ENCODE results near the gene ARHGAP10.

The ARHGAP10 gene

DNA sequence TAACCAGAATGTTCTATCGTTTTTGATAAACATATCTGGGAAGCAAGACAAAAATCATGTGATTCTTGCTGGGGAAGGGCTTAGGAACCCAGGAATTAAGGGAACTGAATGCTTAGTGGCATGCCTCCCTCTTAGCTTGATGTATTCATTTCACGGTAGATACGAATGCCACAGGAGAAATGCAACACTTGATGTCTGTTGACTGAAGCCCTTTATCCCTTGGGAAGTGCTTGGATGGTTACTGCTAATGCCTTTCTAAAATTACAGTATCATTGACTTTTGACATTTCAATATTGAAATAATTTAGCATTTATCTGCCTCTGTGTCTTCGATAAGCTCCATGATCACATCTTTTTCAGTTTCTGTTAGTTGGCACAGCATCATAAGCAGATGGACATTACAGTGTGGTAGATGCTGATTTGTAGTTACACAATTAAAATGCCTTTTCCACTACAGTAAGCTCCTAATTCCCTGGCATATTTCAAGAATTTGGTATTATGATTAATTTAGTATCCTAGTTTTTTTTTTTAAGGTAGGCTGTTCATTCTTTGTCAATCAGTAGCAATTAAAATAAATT, 226.7 kb downstream of the ARHGAP10 start:
- no peak for FAIRE-seq

DNA sequence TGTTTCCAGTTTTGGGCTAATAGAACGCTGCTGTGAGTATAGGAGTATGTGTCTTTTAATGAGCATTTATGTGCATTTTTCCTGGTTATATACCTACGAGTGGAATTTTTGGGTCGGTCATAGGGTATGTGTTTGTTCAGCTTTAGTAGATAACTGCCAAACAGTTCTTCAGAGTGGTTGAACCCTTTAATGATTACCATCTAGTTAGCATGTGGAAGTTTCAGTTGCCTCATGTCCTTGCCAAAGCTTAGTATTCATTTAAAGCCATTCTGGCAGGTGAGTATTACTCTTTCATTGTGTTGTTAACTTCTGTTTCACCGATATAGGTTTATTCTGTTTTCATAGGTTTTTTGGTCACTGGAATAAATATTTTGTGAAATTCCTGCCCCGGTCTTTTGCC, 229.1 kb downstream of the ARHGAP10 start:
- no peak for FAIRE-seq

DNA sequence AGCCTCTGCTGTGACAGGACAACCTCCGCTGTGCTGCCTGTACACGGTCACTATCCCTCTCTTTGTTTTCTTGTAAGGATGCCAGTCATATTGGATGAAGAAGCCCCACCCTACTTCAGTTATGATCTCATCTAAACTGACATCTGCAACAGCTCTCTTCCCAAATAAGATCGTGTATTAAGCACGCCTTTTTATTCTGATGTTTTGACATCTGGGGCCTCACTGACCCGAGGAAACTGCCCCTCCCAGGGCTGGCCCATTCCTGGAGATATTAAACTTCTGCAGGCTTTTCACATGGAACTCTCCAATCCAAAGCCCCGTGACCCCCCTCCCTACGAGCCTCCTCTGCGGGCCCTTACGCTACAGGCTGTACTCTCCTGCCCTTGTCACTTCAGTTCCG, 232.0 kb downstream of the ARHGAP10 start:
- no peak for FAIRE-seq

DNA sequence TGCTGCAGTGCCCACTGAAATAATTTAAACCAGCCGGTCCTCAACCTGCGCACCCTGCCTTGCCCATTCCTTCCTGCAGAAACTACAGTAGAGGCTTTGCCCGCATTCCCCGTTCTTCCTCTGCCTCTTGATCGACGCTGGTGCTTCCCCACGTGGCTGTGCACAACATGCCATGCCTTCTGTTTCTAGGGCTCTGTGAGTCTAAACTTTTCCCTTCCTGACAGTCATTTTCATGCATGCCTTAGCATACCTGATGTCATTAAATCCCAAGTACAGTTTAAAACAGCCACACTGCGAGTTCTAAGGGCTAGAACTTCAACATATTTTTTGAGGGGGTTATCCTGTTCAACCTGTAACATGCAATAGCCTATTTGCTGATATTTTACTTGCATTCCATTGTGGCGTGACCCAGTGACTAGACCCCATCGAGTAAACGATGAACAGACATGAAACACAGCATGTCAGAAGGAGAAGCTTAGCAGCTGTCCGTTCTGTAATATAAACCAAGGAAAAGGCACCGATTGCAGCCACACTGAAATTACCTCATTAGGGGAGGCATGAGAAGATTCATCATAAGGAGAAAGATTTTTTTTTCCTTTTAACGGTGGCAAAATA, 232.5 kb downstream of the ARHGAP10 start:
- no peak for FAIRE-seq

DNA sequence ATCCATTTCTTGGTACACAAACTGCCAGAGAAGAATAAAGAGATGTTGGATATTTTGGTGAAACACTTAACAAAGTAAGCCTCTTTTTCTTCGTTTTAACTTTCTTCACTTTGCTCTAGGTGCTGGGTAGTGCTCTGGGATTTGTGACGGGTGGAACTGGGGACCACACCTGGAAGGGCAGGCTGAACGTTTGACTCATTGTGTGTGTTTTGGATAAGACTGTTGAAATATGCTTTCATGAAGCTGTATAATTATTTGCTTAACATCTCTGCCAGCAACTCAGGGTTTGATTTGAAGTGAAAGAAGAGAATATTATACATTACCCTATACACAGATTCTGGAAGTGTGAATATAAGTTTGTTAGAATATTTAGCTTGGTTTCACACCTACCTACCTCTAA, 233.2 kb downstream of the ARHGAP10 start:
- no peak for FAIRE-seq

DNA sequence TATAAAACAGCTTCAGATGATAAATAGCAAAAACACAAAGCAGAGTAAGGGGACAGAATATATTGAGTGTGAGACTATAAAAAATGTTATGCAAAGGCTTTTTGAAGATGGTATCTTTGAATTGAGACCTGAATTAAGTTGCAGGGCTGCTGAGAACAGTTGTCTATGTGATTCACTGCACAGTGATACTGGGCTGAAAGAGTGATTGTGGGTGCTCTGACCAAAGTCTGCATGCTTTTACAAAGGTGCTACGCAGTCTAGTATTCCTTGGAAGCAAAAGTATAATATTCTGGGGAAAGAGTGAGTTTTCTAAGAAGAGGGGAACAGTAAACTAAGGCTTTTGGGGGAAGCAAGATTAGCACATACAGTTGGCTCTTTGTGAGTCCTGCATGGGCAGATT, 234.0 kb downstream of the ARHGAP10 start:
- no peak for FAIRE-seq

DNA sequence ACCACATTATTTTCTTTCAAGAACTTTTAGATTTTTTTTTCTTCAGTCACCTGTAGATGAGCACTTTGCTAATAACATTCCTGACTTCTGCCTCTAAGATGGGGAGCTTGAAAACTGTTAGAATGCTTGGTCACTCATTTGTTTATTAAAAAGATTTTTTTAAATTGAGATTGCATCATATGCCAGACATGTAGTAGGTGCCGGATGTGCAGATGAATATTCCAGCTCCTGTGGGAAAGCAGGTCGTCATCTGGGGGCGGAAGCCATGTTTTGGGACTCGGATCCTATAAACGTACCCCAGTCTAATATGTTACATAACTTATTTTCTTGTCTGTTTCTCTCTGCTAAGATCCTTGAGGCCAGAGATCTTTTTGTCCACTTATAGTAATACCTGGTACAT, 236.8 kb downstream of the ARHGAP10 start:
- no peak for FAIRE-seq

DNA sequence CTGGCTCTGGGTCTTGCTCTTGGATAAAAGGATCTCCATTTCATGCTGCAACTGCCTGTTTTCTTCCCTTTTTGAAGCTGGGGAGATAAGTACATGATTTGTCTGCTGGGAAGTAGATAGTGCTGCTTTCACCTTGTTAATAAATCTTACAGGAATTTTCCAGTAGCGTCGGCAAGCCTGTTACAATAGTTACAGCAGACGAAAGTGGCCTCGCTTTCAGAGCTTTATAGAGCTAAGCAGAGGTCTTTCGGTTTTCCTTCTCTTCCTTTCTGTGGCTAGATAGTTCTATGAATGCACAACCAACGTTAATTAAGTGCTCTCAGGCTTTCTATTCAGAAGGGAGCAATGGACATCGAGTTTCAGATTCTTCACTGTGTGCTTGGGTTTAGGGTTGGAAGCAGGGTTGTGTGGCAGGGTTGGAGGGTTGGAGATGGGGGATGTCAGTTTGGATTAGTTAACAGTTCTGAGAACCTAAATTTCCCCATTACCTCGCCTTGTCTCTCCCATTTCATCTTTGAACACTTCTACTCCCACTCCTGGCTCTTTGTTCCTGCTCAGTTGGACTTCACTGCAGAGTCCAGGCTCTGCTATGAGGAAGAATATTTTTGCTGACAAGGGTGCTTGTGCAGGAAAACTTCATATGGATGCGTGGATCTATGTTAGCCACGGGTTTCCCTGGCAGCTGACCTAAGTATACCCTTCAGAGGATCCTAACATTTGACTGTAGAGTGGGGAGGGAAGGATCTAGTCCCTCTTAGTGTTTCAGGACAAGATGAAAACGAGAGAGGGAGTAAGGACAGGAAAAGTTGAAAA, 237.9 kb downstream of the ARHGAP10 start:
- no peak for FAIRE-seq

DNA sequence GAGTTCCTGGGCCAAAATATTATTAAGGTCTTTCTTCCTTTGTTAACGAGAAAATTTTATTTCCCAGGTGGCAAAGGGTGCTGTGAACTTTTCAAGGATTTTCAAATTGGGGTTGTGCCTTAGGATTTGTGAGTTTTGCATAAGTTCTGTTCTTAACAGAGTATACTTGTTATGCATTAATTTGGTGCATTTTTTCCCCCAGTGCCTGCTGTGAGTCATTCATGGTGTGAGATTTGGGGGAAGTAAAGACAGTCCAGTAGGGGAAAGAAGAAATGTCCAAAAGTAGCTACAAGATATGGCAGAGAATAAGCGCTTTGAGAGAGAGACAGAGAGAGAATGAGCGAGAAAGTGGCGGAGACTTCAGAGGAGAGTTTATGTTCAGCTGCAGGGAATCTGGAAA, 239.2 kb downstream of the ARHGAP10 start:
- FAIRE-seq = no peak

DNA sequence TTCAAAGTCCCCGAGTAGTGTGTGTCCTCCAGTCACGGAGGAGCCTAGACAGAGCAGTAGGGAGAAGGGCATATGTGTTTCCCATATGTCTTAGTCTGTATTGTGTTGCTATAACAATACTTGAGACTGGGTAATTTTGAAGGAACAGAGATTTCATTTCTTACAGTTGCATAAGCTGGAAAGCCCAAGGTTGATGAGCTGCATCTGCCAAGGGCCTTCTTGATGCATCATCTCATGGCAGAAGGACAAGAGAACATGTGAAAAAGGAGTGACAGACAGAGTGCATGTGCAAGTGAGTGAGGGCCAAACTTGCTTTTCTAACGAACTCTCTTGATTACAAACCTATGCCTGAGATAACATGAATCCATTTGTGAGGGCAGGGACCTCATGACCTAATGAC, 243.4 kb downstream of the ARHGAP10 start:
- FAIRE-seq = no peak

DNA sequence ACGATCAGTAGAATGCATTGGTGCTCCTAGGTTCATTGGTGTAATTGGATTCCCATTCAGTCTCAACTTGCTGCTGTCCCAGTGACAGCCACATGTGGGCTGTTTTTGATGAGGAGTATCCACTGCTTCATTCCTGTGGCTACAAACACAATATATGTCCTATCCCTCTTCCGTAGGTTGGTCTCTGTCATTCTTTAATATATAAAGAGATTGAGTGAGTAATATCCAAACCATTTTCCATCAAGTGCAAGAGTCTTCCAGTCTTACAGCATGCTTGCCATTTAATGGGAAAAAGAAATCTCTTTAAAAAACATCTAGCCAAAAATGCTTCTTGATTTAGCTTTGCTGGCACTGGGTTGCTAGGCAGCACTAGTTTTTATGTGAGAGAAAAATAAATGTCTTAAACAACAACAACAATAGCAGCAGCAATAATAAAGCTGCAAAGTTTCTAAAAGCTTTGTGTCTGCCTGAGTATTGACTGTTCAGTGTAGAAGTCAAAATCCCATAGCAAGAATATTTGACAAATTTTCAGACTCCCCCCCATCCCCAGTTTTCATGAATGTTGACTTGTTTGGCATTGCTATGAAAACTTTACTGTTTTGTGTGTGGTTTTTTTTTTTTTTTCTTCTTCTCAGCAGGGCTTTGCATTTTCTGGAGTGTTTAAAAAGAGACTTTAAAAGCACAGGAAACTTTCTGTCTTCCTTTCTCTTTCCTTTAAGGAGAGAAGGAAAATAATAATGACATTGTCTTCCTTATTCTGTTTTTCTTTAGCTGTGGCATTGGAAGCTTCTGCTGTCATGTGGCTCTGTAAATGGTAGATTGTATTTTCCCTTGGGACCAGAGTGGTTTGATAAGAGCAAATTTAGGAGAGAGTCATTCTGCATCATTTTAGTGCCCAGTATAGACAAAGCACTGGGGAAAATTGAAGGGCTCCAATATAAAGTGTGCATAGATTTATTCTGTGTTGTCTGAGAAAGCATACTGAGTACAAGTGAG, 244.3 kb downstream of the ARHGAP10 start:
- FAIRE-seq = no peak

DNA sequence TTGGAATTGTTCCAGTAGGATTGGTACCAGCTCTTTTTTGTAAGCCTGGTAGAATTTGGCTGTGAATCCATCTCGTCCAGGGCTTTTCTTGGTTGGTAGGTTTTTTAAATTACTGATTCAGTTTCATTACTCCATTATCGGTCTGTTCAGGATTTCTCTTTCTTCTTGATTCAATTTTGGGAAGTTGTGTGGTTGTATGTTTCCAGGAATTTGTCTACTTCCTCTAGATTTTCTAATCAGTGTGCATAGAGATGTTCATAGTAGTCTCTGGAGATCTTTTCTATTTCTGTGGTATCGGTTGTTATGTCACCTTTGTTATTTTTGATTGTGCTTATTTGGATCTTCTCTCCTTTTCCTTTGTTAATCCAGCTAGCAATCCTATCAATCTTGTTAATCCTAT, 248.7 kb downstream of the ARHGAP10 start:
- FAIRE-seq = no peak

DNA sequence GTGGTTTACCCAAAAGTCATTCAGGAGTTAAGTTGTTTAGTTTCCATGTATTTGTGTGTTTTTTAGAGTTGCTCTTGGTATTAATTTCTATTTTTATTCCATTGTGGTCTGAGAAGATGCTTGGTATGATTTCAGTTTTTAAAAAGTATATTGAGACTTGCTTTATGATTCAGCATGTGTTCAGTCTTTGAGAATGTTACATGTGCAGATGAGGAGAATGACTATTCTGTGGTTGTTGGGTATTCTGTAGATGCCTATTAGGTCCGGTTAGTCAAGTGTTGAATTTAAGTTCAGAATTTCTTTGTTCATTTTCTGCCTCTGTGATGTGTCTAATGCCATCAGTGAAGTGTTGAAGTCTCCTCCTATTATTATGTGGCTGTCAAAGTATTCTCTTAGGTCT, 249.4 kb downstream of the ARHGAP10 start:
- no peak for FAIRE-seq

DNA sequence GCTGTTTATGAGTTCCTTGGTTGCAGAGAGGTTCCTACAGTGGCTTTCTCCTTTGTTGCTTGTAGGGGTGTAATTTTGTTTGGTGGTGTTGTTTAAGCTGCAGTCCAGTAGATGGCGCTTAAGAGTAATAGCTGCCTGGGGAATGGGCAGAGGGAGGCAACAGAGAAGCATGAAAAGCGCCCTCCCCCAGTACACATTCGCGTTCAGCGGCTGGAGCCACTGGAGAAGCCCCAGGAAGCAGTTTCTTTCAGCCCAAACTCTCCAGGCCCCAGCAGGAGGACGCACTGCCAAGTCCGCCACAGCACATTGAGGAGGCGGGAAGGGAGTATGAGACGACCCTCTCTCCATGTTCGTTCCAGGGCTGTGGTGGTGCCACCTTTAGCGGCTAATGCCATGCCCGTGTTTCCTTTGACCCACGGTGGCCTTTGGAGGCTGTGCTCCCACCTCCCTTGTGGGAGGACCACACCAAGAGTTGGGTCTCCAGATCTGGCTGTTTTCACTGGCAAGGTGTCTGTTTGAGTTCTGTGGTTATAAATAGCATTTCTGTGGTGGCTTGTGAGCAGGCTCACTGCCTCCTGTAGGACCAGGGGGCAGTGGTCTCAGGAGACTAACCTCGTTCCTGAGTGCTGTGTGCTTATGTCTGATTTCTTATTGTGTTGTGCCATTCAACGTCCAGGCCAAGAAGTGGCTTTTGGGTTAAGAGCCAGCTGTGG, 252.3 kb downstream of the ARHGAP10 start:
- no peak for FAIRE-seq

DNA sequence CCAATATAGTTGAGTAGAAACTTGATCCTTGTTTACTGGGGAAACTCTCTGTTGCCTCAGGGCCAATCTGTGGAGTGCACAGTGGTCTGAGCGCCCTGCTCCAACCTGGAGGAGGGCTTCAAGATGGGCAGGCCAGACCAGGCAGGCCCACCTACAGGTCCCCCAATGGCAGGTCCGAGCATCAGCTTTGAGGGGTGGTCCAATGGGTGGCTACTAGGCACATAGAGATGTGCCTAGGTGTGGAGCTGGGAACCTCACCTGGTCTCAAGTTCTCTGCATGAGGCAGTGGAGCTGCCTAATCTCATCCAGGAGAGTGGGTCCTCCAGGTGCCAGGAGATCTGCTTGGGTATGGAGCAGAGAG, 252.9 kb downstream of the ARHGAP10 start:
- FAIRE-seq = no peak

DNA sequence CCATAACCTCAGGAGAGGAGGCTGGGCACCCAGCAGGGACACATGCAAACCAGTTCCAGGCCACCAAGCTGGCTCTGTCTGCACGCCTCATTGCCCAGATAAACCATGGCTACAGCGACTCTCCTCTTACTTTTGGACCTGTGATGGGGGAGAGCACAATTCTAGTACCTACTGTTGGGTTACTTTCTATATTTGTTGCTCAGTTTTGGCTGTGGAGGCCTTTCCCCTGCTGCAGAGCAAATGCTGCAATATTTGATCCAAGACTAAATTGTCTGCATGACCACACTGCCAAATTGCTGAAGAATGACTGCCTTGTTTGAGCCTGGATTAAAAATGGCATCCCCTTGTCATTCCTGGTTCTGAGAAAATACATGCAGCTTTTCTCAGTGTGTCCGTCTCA, 253.5 kb downstream of the ARHGAP10 start:
- FAIRE-seq = no peak

DNA sequence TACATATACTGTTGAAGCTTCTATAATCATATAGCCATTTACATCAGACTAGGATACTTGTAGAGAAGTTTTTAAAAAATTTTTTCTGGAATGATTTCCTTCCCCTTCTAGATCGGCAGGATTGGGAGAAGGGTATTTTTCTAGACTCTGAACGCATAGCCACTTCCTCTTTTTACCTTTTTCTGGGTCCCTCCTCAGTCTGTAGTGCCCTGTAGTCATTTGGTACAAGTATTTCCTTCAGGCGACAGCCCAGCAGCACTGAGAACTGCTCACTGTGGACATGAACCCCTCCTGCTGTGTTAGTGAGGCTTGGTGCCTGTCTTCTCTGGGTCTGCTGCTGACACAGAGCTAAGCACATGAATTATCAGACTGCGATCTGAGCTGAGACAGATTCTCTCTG, 255.4 kb downstream of the ARHGAP10 start:
- FAIRE-seq = no peak

DNA sequence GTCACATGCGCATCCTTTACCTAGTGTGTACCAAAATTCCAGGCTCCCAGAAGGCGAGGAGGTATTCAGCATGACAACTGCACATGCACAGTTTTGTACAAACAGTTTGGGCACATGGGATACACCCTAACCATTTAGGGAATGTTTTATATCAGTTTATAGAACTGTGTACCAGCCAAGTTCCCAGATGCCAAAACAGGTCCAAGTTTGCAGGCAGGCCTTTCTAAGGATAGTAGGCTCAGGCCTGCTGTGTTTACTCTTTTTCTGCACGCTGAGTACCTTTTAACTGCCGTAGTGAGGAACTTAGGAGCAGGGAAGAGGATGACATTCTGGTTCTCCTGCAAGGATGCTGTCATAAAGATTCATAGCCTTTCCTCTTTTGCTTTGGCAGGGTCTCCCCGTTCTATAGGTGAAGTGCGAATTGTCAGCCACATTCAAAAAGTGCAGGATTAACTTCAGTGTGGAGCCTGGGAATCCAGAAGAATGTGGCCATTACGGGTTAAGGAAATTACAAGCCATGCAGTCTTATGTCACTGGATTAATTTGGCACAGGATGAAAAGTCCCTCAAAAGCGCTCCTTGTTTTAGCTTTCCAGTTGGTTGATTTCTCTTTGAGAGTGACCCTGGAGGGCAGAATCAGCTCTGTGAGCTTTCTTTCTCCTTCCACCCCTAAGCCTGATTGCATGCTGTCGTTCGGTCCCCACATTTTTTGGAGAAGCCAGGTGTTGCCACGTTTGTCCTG, 259.8 kb downstream of the ARHGAP10 start:
- no peak for FAIRE-seq

DNA sequence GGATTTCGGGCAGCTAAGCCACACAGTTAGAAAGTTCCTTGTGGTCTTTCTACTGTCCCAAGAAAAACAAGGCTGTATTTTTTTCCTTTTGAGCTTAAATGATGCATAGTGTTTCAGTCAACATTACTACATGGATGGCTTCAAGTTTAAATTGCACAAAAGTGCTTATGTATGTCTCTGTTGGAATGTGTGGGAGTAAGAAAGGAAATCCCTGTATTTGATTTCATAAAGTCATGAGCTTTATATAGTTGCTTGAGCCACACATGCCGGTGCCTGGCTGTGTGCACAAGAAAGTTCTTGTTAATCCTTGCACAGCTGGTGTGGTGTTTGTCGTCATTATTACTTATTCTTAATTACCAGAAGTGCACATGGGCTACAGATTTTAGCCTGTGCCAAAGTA, 262.2 kb downstream of the ARHGAP10 start:
- FAIRE-seq = no peak

DNA sequence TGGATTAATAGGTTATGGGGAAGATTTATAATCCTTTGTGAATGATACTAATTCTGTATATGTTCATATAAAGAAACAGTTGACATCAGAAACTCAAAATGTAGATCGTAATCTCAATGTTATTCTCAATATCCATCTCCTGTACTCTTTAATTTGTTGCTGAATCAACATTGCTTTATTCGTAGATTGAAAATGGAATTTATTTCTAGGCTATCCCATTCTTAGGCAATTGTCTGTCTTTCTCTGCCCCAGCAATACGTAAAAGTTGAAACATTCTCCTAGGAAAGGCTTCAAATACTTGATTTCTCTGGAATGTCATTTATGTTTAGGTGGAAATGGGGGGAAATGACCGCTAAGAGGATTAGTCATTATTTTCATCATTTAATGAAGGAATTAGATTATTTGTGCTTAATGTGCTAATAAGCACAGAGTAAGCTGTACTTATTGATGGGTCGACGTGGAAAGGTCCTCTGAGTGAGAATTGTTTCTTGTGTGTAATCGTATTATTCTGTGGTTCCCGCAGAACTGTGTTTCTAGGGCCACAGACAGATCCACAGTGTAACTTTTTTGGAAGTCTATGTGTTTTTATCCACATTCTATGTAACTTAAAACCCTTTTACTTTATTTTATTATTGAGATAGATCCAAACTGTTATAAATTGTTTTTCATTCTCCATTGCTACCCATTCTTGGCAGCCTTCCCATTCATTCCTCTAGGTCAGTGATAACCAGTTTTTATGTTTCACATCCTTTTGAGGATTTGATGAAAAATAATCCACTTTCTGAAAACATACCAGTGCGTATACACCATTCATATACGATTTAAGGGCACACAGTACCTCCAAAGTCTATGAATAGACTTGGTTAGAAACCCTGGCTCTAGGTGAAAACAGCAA, 262.9 kb downstream of the ARHGAP10 start:
- no peak for FAIRE-seq

DNA sequence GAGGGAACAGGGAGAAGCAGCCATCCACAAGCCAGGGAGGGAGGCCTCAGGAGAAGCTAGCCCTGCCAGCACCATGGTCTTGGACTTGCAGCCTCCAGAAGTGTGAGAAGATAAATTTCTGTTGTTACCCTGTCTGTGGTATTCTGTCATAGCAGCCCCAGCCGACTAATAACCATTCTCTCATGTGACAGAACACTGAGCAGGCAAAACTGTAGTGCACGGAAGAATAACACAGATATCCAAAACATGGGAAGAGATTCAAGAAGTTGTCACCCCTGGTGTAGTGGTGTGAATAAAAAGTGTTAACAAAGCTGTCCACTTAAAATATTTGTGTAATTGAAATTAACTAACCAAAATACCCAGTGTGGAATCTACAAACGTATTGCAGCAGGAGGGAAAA, 265.0 kb downstream of the ARHGAP10 start:
- no peak for FAIRE-seq

Data from A204.1 (cell line).